DOHH2 (cell line): ENCODE measurements around the gene PNMA1.

Experiments used
- CTCF ChIP-seq: fragments of 200-600 bp; sonication (generic); IDR thresholded peaks from one replicate; pipeline ENCODE4 v1.5.1; 2014; ENCODE audit warnings: antibody characterized with exemption, mild to moderate bottlenecking, low read depth, low read length; ENCODE audit not compliant: poor library complexity, severe bottlenecking
- EZH2phosphoT487 ChIP-seq: fragments of 200-600 bp; sonication (generic); IDR thresholded peaks from 2 replicates; pipeline ENCODE4 v1.6.1; 2017; ENCODE audit warnings: borderline replicate concordance, mild to moderate bottlenecking, antibody characterized with exemption, low read length, moderate library complexity, mixed read lengths

- TF ChIP-seq CTCF (no peak), EZH2phosphoT487 (no peak)
Measured at GRCh38 chr14:73696466-73697400, 17.5 kb downstream of the PNMA1 start.
